HepG2 (cell line): Measurements from ENCODE around the gene DOK1. TPM values are rescaled to one million over a fixed set of nuclear protein-coding genes. Genes with fewer than 3 reads are reported as not detected.

Experiments used
- ATAC-seq: fragments of 200-7000 bp; cut with Tn5 transposase; 3 replicates; pipeline ENCODE4 v1.9.1; 2020; ENCODE audit warnings: mild to moderate bottlenecking, moderate library complexity
- BruUV-seq: library from RNA; stranded (reverse); fragments of 400-500 nt; replicated peaks from 2 replicates; lab custom pipeline; 2021; lab: Mats Ljungman, UMichigan
- CTCF ChIA-PET: fragments of 300-600 bp; formaldehyde crosslinking; extraction: SDS; loops from one replicate; lab custom pipeline; 2021; ENCODE audit warnings: low total read pairs, inconsistent platforms, low intra/inter-chr PET ratio; lab: Yijun Ruan, JAX
- POLR2A ChIA-PET: fragments of 350-600 bp; sonication (Branson Sonifier 250); formaldehyde crosslinking; loops from one replicate; lab custom pipeline; 2020; ENCODE audit warnings: antibody characterized with exemption, inconsistent platforms; lab: Yijun Ruan, JAX
- DNase-seq: peaks from one replicate; pipeline ENCODE4 v3.0.0-alpha.2; 2015; ENCODE audit warnings: low spot score
- FAIRE-seq: peaks from 3 replicates; lab custom pipeline; 2011; peaks lifted over from hg19 to GRCh38; lab: Jason Lieb, UNC
- H2AFZ ChIP-seq: one replicate; pipeline ENCODE4 v1.6.1; 2011; ENCODE audit warnings: low read length, inconsistent platforms
- H3K27ac ChIP-seq: fragments of 300-600 bp; 3 replicates; pipeline ENCODE4 v1.8.0; 2011; ENCODE audit warnings: mixed run types, mild to moderate bottlenecking, mixed read lengths, low read length, inconsistent platforms; ENCODE audit not compliant: insufficient read depth; ENCODE audit errors: extremely low read length
- H3K27me3 ChIP-seq, 2 experiments: fragments of 200-600 bp in 1 of 2; 2 replicates in 1 of 2; 3 replicates in 1 of 2; pipeline versions ENCODE4 v1.6.0 to v1.8.0; 2011; ENCODE audit warnings: low read length in 2 of 2, mild to moderate bottlenecking in 2 of 2, moderate library complexity in 2 of 2, inconsistent platforms in 1 of 2; ENCODE audit not compliant: insufficient read depth in 2 of 2, control insufficient read depth in 1 of 2
- H3K36me3 ChIP-seq, 2 experiments: fragments of 200-600 bp in 1 of 2; replicated peaks in 1 of 2; 2 replicates in 1 of 2; 3 replicates in 1 of 2; pipeline versions ENCODE4 v1.5.1 to v1.8.0; 2011; ENCODE audit warnings: low read length in 2 of 2, inconsistent platforms in 1 of 2; ENCODE audit not compliant: insufficient read depth in 2 of 2, control insufficient read depth in 1 of 2
- H3K4me1 ChIP-seq: 2 replicates; pipeline ENCODE4 v1.5.1; 2012; ENCODE audit warnings: low read length, inconsistent platforms; ENCODE audit not compliant: insufficient read depth
- H3K4me2 ChIP-seq: 2 replicates; pipeline ENCODE4 v1.6.0; 2011; ENCODE audit warnings: low read depth, low read length, inconsistent platforms
- H3K4me3 ChIP-seq, 3 experiments: fragments of 200-600 bp in 1 of 3; sonication (generic), shearing (Covaris generic) in 1 of 3; replicated peaks in 1 of 3; 2 replicates each; pipeline ENCODE4 v1.5.1; 2011 to 2016; ENCODE audit warnings: low read length in 3 of 3, inconsistent platforms in 2 of 3, low read depth in 2 of 3, mild to moderate bottlenecking in 2 of 3, control low read depth in 1 of 3, mixed read lengths in 1 of 3; ENCODE audit not compliant: insufficient read depth in 1 of 3
- H3K79me2 ChIP-seq: one replicate; pipeline ENCODE4 v1.6.1; 2011; ENCODE audit warnings: low read length, inconsistent platforms; ENCODE audit not compliant: insufficient read depth
- H3K9ac ChIP-seq: 2 replicates; pipeline ENCODE4 v1.6.0; 2011; ENCODE audit warnings: mild to moderate bottlenecking, low read depth, low read length, inconsistent platforms; ENCODE audit not compliant: insufficient read depth
- H3K9me3 ChIP-seq: 2 replicates; pipeline ENCODE4 v1.5.1; 2012; ENCODE audit warnings: mild to moderate bottlenecking, low read length
- H4K20me1 ChIP-seq: 2 replicates; pipeline ENCODE4 v1.6.0; 2011; ENCODE audit warnings: inconsistent platforms, mild to moderate bottlenecking, low read length, moderate library complexity; ENCODE audit not compliant: insufficient read depth
- ARID2 ChIP-seq: sonication (generic); formaldehyde crosslinking; IDR thresholded peaks from 2 replicates; pipeline ENCODE4 v1.8.1; 2022; ENCODE audit warnings: mild to moderate bottlenecking, missing genetic modification reagents, borderline replicate concordance
- ATAD3A ChIP-seq: sonication (generic); formaldehyde crosslinking; IDR thresholded peaks from 2 replicates; pipeline ENCODE4 v1.4.0; 2020; ENCODE audit warnings: missing genetic modification reagents
- ELF1 ChIP-seq: sonication (generic); formaldehyde crosslinking; IDR thresholded peaks from 2 replicates; pipeline ENCODE4 v1.4.0; 2020; ENCODE audit warnings: missing genetic modification reagents
- ELF3 ChIP-seq: IDR thresholded peaks from 2 replicates; pipeline ENCODE4 v1.6.1; 2016; ENCODE audit warnings: missing genetic modification reagents, missing compliant biosample characterization
- FOXK2 ChIP-seq: fragments of 450-650 bp; IDR thresholded peaks from 2 replicates; pipeline ENCODE4 v1.6.1; 2016
- GABPA ChIP-seq, 2 experiments: IDR thresholded peaks; 2 replicates each; pipeline ENCODE4 v1.6.1; 2011 to 2016; ENCODE audit warnings: low read depth in 2 of 2, low read length in 1 of 2, missing biosample characterization in 1 of 2, missing genetic modification characterization in 1 of 2
- GABPB1 ChIP-seq: IDR thresholded peaks from 2 replicates; pipeline ENCODE4 v1.6.1; 2016; ENCODE audit warnings: mild to moderate bottlenecking, missing genetic modification reagents, moderate library complexity, missing compliant biosample characterization
- NR2C2 ChIP-seq: sonication (generic); formaldehyde crosslinking; IDR thresholded peaks from 2 replicates; pipeline ENCODE4 v1.4.0; 2020; ENCODE audit warnings: missing genetic modification reagents, mild to moderate bottlenecking, moderate library complexity, borderline replicate concordance
- PBX2 ChIP-seq: IDR thresholded peaks from 2 replicates; pipeline ENCODE4 v1.6.1; 2016; ENCODE audit warnings: control low read depth
- POLR2AphosphoS5 ChIP-seq: IDR thresholded peaks from 2 replicates; pipeline ENCODE4 v1.6.1; 2012; ENCODE audit warnings: low read depth, low read length
- REL ChIP-seq: sonication (generic); formaldehyde crosslinking; conservative IDR thresholded peaks from 2 replicates; pipeline ENCODE4 v1.8.0; 2022; ENCODE audit warnings: mild to moderate bottlenecking, missing genetic modification reagents, moderate library complexity
- RXRA ChIP-seq: sonication (generic); formaldehyde crosslinking; IDR thresholded peaks from 2 replicates; pipeline ENCODE4 v1.5.1; 2020; ENCODE audit warnings: missing genetic modification reagents
- SAFB2 ChIP-seq: sonication (generic); formaldehyde crosslinking; IDR thresholded peaks from 2 replicates; pipeline ENCODE4 v1.5.1; 2020; ENCODE audit warnings: missing genetic modification reagents, low read depth, mild to moderate bottlenecking, borderline replicate concordance
- SUZ12 ChIP-seq: fragments of 150-350 bp; IDR thresholded peaks from 2 replicates; pipeline ENCODE4 v1.6.1; 2014; ENCODE audit warnings: low read depth, low read length
- TOE1 ChIP-seq: sonication (generic); formaldehyde crosslinking; IDR thresholded peaks from 2 replicates; pipeline ENCODE4 v1.4.0; 2020; ENCODE audit warnings: mild to moderate bottlenecking, missing genetic modification reagents
- ZNF850 ChIP-seq: sonication (generic); formaldehyde crosslinking; conservative IDR thresholded peaks from 2 replicates; pipeline ENCODE4 v1.9.0; 2021; ENCODE audit warnings: mild to moderate bottlenecking, missing genetic modification reagents
- WGBS: methylation state at CpG from one replicate; pipeline ENCODE4 v1.1.6; 2017; ENCODE audit warnings: low lambda C conversion rate; 5-methylcytosine and 5-hydroxymethylcytosine counted together
- in situ Hi-C: cut with HindIII; loops from 2 replicates; pipeline ENCODE4 v1.10.0; 2017; ENCODE audit warnings: low pct_unique_long_range_greater_than_20kb; ENCODE audit not compliant: extremely low pct_ligation_motif_present
- intact Hi-C: fragments of 100-400 bp; cut with micrococcal nuclease; formaldehyde crosslinking; loops from one replicate; pipeline ENCODE4 v1.10.0; 2022; ENCODE audit not compliant: unreplicated experiment
- polyA plus RNA-seq, 8 experiments: library from polyadenylated mRNA; depleted of rRNA in 3 of 8; stranded (reverse) in 7 of 8; unstranded in 1 of 8; fragments of >200 nt; fragmentation: Illumina TruSeq in 4 of 8; extraction: Trizol in 4 of 8; gene quantifications; 2 replicates each; pipeline versions ENCODE4 v1.2.1 to v1.2.3, GENCODE V29; 2011 to 2016; ENCODE audit warnings: low read depth in 4 of 8, missing spikeins in 1 of 8, mixed read lengths in 1 of 8; ENCODE audit not compliant: insufficient read depth in 1 of 8
- total RNA-seq, 5 experiments: library from RNA; depleted of rRNA; stranded (reverse); fragments of >200 nt; fragmentation: Illumina TruSeq; extraction: Trizol; gene quantifications; 2 replicates each; pipeline ENCODE4 v1.2.3, GENCODE V29; 2016; ENCODE audit warnings: low read depth in 1 of 5
- TF ChIP-seq, protein P1 (sequence below): sonication (generic); formaldehyde crosslinking; IDR thresholded peaks from 2 replicates; pipeline ENCODE4 v1.8.1; 2023; ENCODE audit warnings: missing genetic modification reagents, inconsistent platforms, borderline replicate concordance

DOK1 gene
- total and polyA plus RNA-seq, 2 of the 13 experiments (the other 11 are each of a cell fraction or from before 2014, with no cell fraction given): 0.53 to 0.74 TPM

GRCh38 chr2:74573747-74574562 is 19.4 kb downstream of the DOK1 start:
- TF ChIP-seq GABPB1 (peak; percentile 50), ATAD3A (CRISPR knock-in tag) (no peak), GABPA (IDR thresholded peaks at IDR 0.05; ENCODE audit: low read depth, low read length) (peak; percentile 31; the same call in 1 of the 2 replicates), GABPA (CRISPR knock-in tag; IDR thresholded peaks at IDR 0.05; ENCODE audit: low read depth) (peak; percentile 88), ELF1 (CRISPR knock-in tag) (0 out of 2 replicates have a peak, but pooled peaks have one; percentile 29)
- TF ChIP-seq, all 625 proteins: peak for 3
- FAIRE-seq (no peak), DNase-seq (no peak), ATAC-seq (peak; percentile 45; the same call in 2 of the 3 replicates)
- WGBS: 42% methylated on average over 7 of the region's 7 CpGs
- Histone ChIP-seq H3K4me2 (peak overlapping the region; percentile 1; the same call in 1 of the 2 replicates), H3K4me3 (no peak overlapping the region), H3K27ac (no peak overlapping the region), H3K27me3 (peaks cover 0 to 30% of the 10 kb centered on the region in 2 experiments), H2AFZ (no peak overlapping the region), H3K9me3 (no peaks in the 10 kb centered on the region), H3K4me1 (peaks cover 12% of the 10 kb centered on the region), H3K36me3 (no peaks in the 10 kb centered on the region), H3K79me2 (no peaks in the 10 kb centered on the region), H4K20me1 (no peaks in the 10 kb centered on the region), H3K9ac (no peak overlapping the region)
- ChIA-PET POLR2A (interaction anchor here (0.8 to 2.1 kb wide), 2 partner anchors 24 to 44 kb away, joined by 3 to 7 read pairs; partner anchors contain the start of genes AUP1 and HTRA2), CTCF (no interaction called here)
- in situ Hi-C loops: no loop called here
- intact Hi-C loops: no loop called here
- BruUV-seq: no TSS peak

- Histone ChIP-seq H2AFZ (no peak overlapping the region), H3K27ac (no peak overlapping the region), H3K4me1 (peaks cover 12% of the 10 kb centered on the region), H3K36me3 (no peaks in the 10 kb centered on the region), H3K4me2 (no peak overlapping the region), H3K79me2 (no peaks in the 10 kb centered on the region), H3K9me3 (no peaks in the 10 kb centered on the region), H3K4me3 (no peak overlapping the region), H4K20me1 (no peaks in the 10 kb centered on the region), H3K9ac (no peak overlapping the region), H3K27me3 (peaks cover 0 to 27% of the 10 kb centered on the region in 2 experiments; a peak in 4 of 5 replicates)
- no peak for ATAC-seq
- whole genome bisulfite sequencing: 48% methylated on average over 4 of the region's 4 CpGs
- ChIA-PET CTCF (no interaction called here), POLR2A (interaction anchor here (2.1 kb wide), 1 partner anchor 46 kb away, joined by 7 read pairs; the partner anchor contains the start of genes AUP1 and HTRA2)
- BruUV-seq: no TSS peak
- FAIRE-seq: no peak
- intact Hi-C loops: no loop called here
- DNase-seq: no peak
- in situ Hi-C loops: no loop called here
- no peak for TF ChIP-seq ARID2 (CRISPR knock-in tag)
- TF ChIP-seq PBX2 (CRISPR knock-in tag): no peak
- no peak for TF ChIP-seq SUZ12
- no peak for TF ChIP-seq TOE1 (CRISPR knock-in tag)
- no peak for TF ChIP-seq REL (CRISPR knock-in tag)
- no peak for TF ChIP-seq POLR2AphosphoS5
- TF ChIP-seq ELF3 (CRISPR knock-in tag): no peak
- no peak for TF ChIP-seq SAFB2
- no peak for TF ChIP-seq FOXK2
- TF ChIP-seq ZNF850 (CRISPR knock-in tag): no peak
- no peak for TF ChIP-seq RXRA
- no peak for TF ChIP-seq NR2C2 (CRISPR knock-in tag)
- TF ChIP-seq, protein P1, sequence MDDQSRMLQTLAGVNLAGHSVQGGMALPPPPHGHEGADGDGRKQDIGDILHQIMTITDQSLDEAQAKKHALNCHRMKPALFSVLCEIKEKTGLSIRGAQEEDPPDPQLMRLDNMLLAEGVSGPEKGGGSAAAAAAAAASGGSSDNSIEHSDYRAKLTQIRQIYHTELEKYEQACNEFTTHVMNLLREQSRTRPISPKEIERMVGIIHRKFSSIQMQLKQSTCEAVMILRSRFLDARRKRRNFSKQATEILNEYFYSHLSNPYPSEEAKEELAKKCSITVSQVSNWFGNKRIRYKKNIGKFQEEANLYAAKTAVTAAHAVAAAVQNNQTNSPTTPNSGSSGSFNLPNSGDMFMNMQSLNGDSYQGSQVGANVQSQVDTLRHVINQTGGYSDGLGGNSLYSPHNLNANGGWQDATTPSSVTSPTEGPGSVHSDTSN (CRISPR knock-in tag): no peak
Observed at GRCh38 chr2:74575320-74575719, 20.8 kb downstream of the DOK1 start.
